H9 (cell line): ENCODE results near the gene ATP8A1. TPM values are rescaled to one million over a fixed set of nuclear protein-coding genes. Genes with fewer than 3 reads are reported as not detected.

ENCODE experiments used
- DNase-seq: peaks from one replicate; pipeline ENCODE4 v3.0.0-alpha.2; 2017
- H2AFZ ChIP-seq: one replicate; pipeline ENCODE4 v1.6.1; 2013; ENCODE audit warnings: mild to moderate bottlenecking, low read length, control low read depth, moderate library complexity
- H2AK5ac ChIP-seq: 2 replicates; pipeline ENCODE4 v1.6.1; 2013; ENCODE audit warnings: low read length, control low read depth, mixed read lengths; ENCODE audit not compliant: insufficient read length
- H2BK120ac ChIP-seq: one replicate; pipeline ENCODE4 v1.6.1; 2013; ENCODE audit warnings: low read depth, mild to moderate bottlenecking, low read length, control low read depth, inconsistent platforms; ENCODE audit not compliant: poor library complexity, severe bottlenecking
- H2BK12ac ChIP-seq: 2 replicates; pipeline ENCODE4 v1.6.1; 2013; ENCODE audit warnings: low read length, control low read depth, mixed read lengths, low read depth; ENCODE audit not compliant: insufficient read length
- H2BK15ac ChIP-seq: 2 replicates; pipeline ENCODE4 v1.6.1; 2013; ENCODE audit warnings: low read depth, low read length, control low read depth
- H2BK20ac ChIP-seq: one replicate; pipeline ENCODE4 v1.6.1; 2013; ENCODE audit warnings: low read depth, mild to moderate bottlenecking, low read length, control low read depth, inconsistent platforms; ENCODE audit not compliant: poor library complexity, severe bottlenecking
- H2BK5ac ChIP-seq: 2 replicates; pipeline ENCODE4 v1.6.1; 2013; ENCODE audit warnings: low read length, control low read depth, mixed read lengths; ENCODE audit not compliant: insufficient read length
- H3K14ac ChIP-seq: 2 replicates; pipeline ENCODE4 v1.6.1; 2013; ENCODE audit warnings: low read length, control low read depth; ENCODE audit not compliant: insufficient read depth
- H3K18ac ChIP-seq: 2 replicates; pipeline ENCODE4 v1.6.1; 2013; ENCODE audit warnings: low read depth, mild to moderate bottlenecking, mixed read lengths, low read length, control low read depth; ENCODE audit not compliant: insufficient read length
- H3K23ac ChIP-seq: 2 replicates; pipeline ENCODE4 v1.6.1; 2013; ENCODE audit warnings: low read length, control low read depth, mixed read lengths, low read depth; ENCODE audit not compliant: insufficient read length
- H3K23me2 ChIP-seq: 2 replicates; pipeline ENCODE4 v1.6.1; 2013; ENCODE audit warnings: low read depth, mild to moderate bottlenecking, mixed read lengths, low read length, control low read depth; ENCODE audit not compliant: insufficient read length, poor library complexity, severe bottlenecking
- H3K27ac ChIP-seq: 2 replicates; pipeline ENCODE4 v1.5.1; 2013; ENCODE audit warnings: low read length, control low read depth, mixed read lengths, low read depth; ENCODE audit not compliant: insufficient read length
- H3K27me3 ChIP-seq: 2 replicates; pipeline ENCODE4 v1.6.1; 2013; ENCODE audit warnings: low read length, control low read depth, inconsistent platforms; ENCODE audit not compliant: insufficient read depth
- H3K4ac ChIP-seq: 2 replicates; pipeline ENCODE4 v1.6.1; 2013; ENCODE audit warnings: low read depth, mild to moderate bottlenecking, control low read depth, inconsistent platforms, low read length, moderate library complexity
- H3K4me1 ChIP-seq: 2 replicates; pipeline ENCODE4 v1.6.1; 2013; ENCODE audit warnings: low read length, control low read depth, inconsistent platforms; ENCODE audit not compliant: insufficient read depth
- H3K4me2 ChIP-seq: 2 replicates; pipeline ENCODE4 v1.6.1; 2013; ENCODE audit warnings: low read length, control low read depth, mixed read lengths; ENCODE audit not compliant: insufficient read length, insufficient read depth
- H3K56ac ChIP-seq: 2 replicates; pipeline ENCODE4 v1.6.1; 2013; ENCODE audit warnings: low read depth, mild to moderate bottlenecking, mixed read lengths, low read length, control low read depth; ENCODE audit not compliant: insufficient read length
- H3K79me1 ChIP-seq: 2 replicates; pipeline ENCODE4 v1.6.1; 2013; ENCODE audit warnings: low read depth, mild to moderate bottlenecking, moderate library complexity, low read length, control low read depth, inconsistent platforms; ENCODE audit not compliant: insufficient read depth, poor library complexity, severe bottlenecking
- H3K79me2 ChIP-seq: 2 replicates; pipeline ENCODE4 v1.6.1; 2013; ENCODE audit warnings: low read length, control low read depth, inconsistent platforms; ENCODE audit not compliant: insufficient read depth
- H3K9ac ChIP-seq: 2 replicates; pipeline ENCODE4 v1.6.1; 2013; ENCODE audit warnings: low read length, control low read depth, mixed read lengths; ENCODE audit not compliant: insufficient read length; ENCODE audit errors: extremely low read depth
- H3K9me3 ChIP-seq: one replicate; pipeline ENCODE4 v1.6.1; 2013; ENCODE audit warnings: low read depth, low read length, inconsistent platforms; ENCODE audit not compliant: control insufficient read depth
- H3T11ph ChIP-seq: one replicate; pipeline ENCODE4 v1.6.1; 2013; ENCODE audit warnings: mild to moderate bottlenecking, low read length, control low read depth, inconsistent platforms
- H4K20me1 ChIP-seq: one replicate; pipeline ENCODE4 v1.6.1; 2013; ENCODE audit not compliant: control insufficient read depth, insufficient read length, insufficient read depth
- H4K5ac ChIP-seq: 2 replicates; pipeline ENCODE4 v1.6.1; 2013; ENCODE audit warnings: low read depth, mild to moderate bottlenecking, mixed read lengths, low read length, control low read depth; ENCODE audit not compliant: insufficient read length
- H4K8ac ChIP-seq: replicated peaks from 2 replicates; pipeline ENCODE4 v1.6.1; 2013; ENCODE audit warnings: low read length, control low read depth, mixed read lengths, low read depth; ENCODE audit not compliant: insufficient read length
- H4K91ac ChIP-seq: 2 replicates; pipeline ENCODE4 v1.6.1; 2013; ENCODE audit warnings: low read depth, mild to moderate bottlenecking, moderate library complexity, mixed read lengths, low read length, control low read depth; ENCODE audit not compliant: insufficient read length
- H3K27ac Mint-ChIP-seq, 3 experiments: 2 replicates in 2 of 3; 3 replicates in 1 of 3; pipeline ENCODE4 v1.8.0; 2020 to 2021; ENCODE audit warnings: mixed read lengths in 3 of 3, mild to moderate bottlenecking in 1 of 3, moderate library complexity in 1 of 3
- H3K27me3 Mint-ChIP-seq: 2 replicates; pipeline ENCODE4 v1.8.0; 2021; ENCODE audit warnings: low read depth, mild to moderate bottlenecking, moderate library complexity, mixed read lengths
- H3K36me3 Mint-ChIP-seq, 3 experiments: 2 replicates in 2 of 3; 3 replicates in 1 of 3; pipeline ENCODE4 v1.8.0; 2020 to 2021; ENCODE audit warnings: low read depth in 3 of 3, mixed read lengths in 3 of 3; ENCODE audit not compliant: insufficient read depth in 1 of 3
- H3K4me1 Mint-ChIP-seq, 2 experiments: 2 replicates each; pipeline ENCODE4 v1.8.0; 2020; ENCODE audit warnings: mixed read lengths in 2 of 2
- H3K4me3 Mint-ChIP-seq, 2 experiments: 2 replicates in 1 of 2; 3 replicates in 1 of 2; pipeline ENCODE4 v1.8.0; 2020 to 2021; ENCODE audit warnings: mild to moderate bottlenecking in 2 of 2, mixed read lengths in 2 of 2, moderate library complexity in 1 of 2
- H3K9me3 Mint-ChIP-seq, 2 experiments: 2 replicates in 1 of 2; 3 replicates in 1 of 2; pipeline ENCODE4 v1.8.0; 2020; ENCODE audit warnings: mild to moderate bottlenecking in 2 of 2, mixed read lengths in 2 of 2, moderate library complexity in 1 of 2
- CTCF ChIP-seq: fragments of 200-600 bp; sonication (generic); conservative IDR thresholded peaks from 3 replicates; pipeline ENCODE4 v1.8.0; 2021; ENCODE audit warnings: antibody characterized with exemption, mild to moderate bottlenecking
- WGBS: extraction: QIAGEN DNeasy Blood & Tissue Kit; methylation state at CpG from one replicate; pipeline ENCODE4 v1.1.7; 2013; ENCODE audit warnings: missing lambda C conversion rate, low lambda C conversion rate, mixed read lengths; ENCODE audit not compliant: insufficient read length; ENCODE audit errors: extremely low coverage; 5-methylcytosine and 5-hydroxymethylcytosine counted together
- total RNA-seq: library from RNA; stranded (reverse); gene quantifications from 2 replicates; pipeline ENCODE4 v1.2.1, GENCODE V29; 2021

ATP8A1 gene
- total RNA-seq, 1 experiment from 2014 or later, result 5.1 TPM

- no peak overlapping the region for H4K5ac ChIP-seq
- H3K27me3 ChIP-seq, result no peaks in the 10 kb centered on the region; the same call in 1 of the 2 replicates
- no peak overlapping the region for H2BK120ac ChIP-seq
- no peaks in the 10 kb centered on the region for H3K9me3 ChIP-seq
- no peak overlapping the region for H4K91ac ChIP-seq
- peaks cover 0 to 6% (median 0%) of the 10 kb centered on the region in 3 experiments; a peak in 2 of 7 replicates for H3K36me3 Mint-ChIP-seq
- peaks cover 5 to 6% of the 10 kb centered on the region in 2 experiments; a peak in 2 of 5 replicates for H3K9me3 Mint-ChIP-seq
- H3K9ac ChIP-seq, result no peak overlapping the region
- H3K4ac ChIP-seq, result no peak overlapping the region
- no peaks in the 10 kb centered on the region for H3K23me2 ChIP-seq
- H4K8ac ChIP-seq, result no peak overlapping the region
- no peak overlapping the region for H2BK20ac ChIP-seq
- no peak overlapping the region for H3K56ac ChIP-seq
- H3K4me2 ChIP-seq, result no peak overlapping the region
- H3K4me1 ChIP-seq, result peaks cover 3% of the 10 kb centered on the region; the same call in 1 of the 2 replicates
- no peak overlapping the region for H2BK15ac ChIP-seq
- no peak overlapping the region for H2AK5ac ChIP-seq
- H4K20me1 ChIP-seq, result no peaks in the 10 kb centered on the region
- no peak overlapping the region for H3K4me3 Mint-ChIP-seq
- no peaks in the 10 kb centered on the region; the same call in 1 of the 2 replicates for H3K79me2 ChIP-seq
- H3K27ac Mint-ChIP-seq, result no peak overlapping the region
- no peak overlapping the region for H3K18ac ChIP-seq
- no peak for TF ChIP-seq CTCF
- no peak overlapping the region for H2AFZ ChIP-seq
- no peak overlapping the region for H3K27ac ChIP-seq
- H3K14ac ChIP-seq, result no peak overlapping the region
- H2BK12ac ChIP-seq, result no peak overlapping the region
- H3K79me1 ChIP-seq, result no peaks in the 10 kb centered on the region
- H3K27me3 Mint-ChIP-seq, result no peaks in the 10 kb centered on the region; the same call in 1 of the 2 replicates
- no peak overlapping the region for H3T11ph ChIP-seq
- H3K23ac ChIP-seq, result no peak overlapping the region
- WGBS, result no CpG with 5 or more reads among the region's 2 CpGs
- DNase-seq, result no peak
- H3K4me1 Mint-ChIP-seq, result peaks cover 10 to 12% of the 10 kb centered on the region in 2 experiments
- no peak overlapping the region for H2BK5ac ChIP-seq
Measured at GRCh38 chr4:42360256-42360669, 296.6 kb downstream of the ATP8A1 start.
